GM19372 (cell line): Measurements from ENCODE around the gene APPBP2.

Experiments used
- ATAC-seq: cut with Tn5 transposase; IDR thresholded peaks from one replicate; pipeline ENCODE4 v1.9.1; 2021; ENCODE audit warnings: mild to moderate bottlenecking, low read depth, moderate library complexity; ENCODE audit not compliant: unreplicated experiment

Gene APPBP2

GRCh38 chr17:60403962-60404361, 122.1 kb downstream of the APPBP2 start:
- no peak for ATAC-seq

- no peak for ATAC-seq
Observed at GRCh38 chr17:60403523-60403810, 122.6 kb downstream of the APPBP2 start.

DNA sequence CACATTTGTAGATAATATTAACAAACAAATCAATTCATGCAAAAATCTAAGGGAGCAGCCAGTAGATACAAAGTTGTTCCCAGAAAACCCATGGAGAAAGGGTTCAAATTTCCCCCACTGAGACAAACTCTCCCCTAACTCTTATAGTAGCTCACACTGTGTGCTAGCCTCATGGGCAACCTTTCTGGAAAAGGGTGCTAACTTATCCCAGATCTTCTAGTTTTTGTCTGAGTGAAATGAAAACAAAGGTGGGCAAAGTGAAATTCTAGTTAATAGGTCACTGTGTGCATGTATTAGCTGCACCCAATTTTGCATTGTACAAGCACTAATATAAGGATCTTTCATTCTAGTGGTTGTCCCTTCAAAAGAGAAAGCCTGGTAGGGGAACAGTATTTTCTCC, 124.2 kb downstream of the APPBP2 start:
- no peak for ATAC-seq

- peak; percentile 70 for ATAC-seq
Observed at GRCh38 chr17:60398227-60398959, 127.6 kb downstream of the APPBP2 start.

GRCh38 chr17:60396412-60396811, 129.6 kb downstream of the APPBP2 start:
- no peak for ATAC-seq

- ATAC-seq, result no peak
Observed at GRCh38 chr17:60395508-60396065, 130.5 kb downstream of the APPBP2 start.

DNA sequence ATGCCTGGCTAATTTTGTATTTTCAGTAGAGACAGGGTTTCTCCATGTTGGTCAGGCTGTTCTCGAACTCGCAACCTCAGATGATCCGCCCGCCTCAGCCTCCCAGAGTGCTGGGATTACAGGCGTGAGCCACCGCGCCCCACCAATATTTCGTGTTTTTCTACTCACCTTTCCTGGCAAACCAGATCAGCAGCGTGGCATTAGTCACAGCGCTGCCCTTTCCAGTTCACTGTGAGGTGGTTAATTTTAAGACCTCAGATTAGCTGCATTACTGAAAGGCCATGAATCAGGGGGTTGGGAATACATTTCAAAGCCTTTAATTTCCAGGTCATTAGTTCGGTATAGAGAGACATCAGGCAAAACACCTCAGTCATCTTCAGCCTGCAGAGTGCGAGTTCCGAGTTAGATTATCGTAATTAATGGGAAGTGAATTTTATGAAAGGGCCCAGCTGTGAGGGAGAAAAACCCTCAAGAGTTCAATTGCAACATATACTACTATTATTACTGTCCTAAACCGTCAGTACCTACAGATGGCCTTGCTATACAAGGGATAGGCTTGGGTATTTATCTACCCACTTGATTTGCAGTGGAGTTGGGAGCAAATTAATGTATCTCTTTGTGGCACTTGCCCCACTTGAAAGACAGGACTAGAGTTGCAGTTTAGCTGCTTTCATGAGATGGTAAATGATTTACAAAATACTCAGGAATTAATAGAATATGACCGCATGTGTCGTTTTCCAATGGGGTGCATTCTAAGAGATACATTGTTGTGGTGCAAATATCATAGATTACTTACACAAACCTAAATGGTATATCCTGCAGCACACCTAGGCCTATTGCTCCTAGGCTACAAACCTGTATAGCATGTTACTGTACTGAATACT, 132.0 kb downstream of the APPBP2 start:
- no peak for ATAC-seq
